Caco-2 (cell line): Measurements from ENCODE around the gene MLYCD. TPM values are rescaled to one million over a fixed set of nuclear protein-coding genes. Genes with fewer than 3 reads are reported as not detected.

Experiments used
- BruUV-seq: library from RNA; stranded (reverse); fragments of 400-500 nt; replicated peaks from 2 replicates; lab custom pipeline; 2021; lab: Mats Ljungman, UMichigan
- CTCF ChIA-PET: fragments of 300-600 bp; sonication (Branson Sonifier 250); formaldehyde crosslinking; loops from one replicate; lab custom pipeline; 2022; ENCODE audit warnings: antibody characterized with exemption; lab: Charles Lee
- POLR2A ChIA-PET: fragments of 300-600 bp; sonication (Branson Sonifier 250); formaldehyde crosslinking; loops from one replicate; lab custom pipeline; 2022; ENCODE audit warnings: antibody characterized with exemption; lab: Charles Lee
- DNase-seq, 2 experiments: peaks; one replicate each; pipeline versions ENCODE4 v3.0.0 to v3.0.0-alpha.2; 2020 to 2022
- H3K27me3 ChIP-seq: replicated peaks from 2 replicates; pipeline ENCODE4 v1.6.0; 2011; ENCODE audit warnings: low read length; ENCODE audit not compliant: control insufficient read depth, insufficient read depth
- H3K36me3 ChIP-seq: 2 replicates; pipeline ENCODE4 v1.5.1; 2011; ENCODE audit warnings: low read length; ENCODE audit not compliant: control insufficient read depth, insufficient read depth
- H3K4me1 ChIP-seq: fragments of 250-450 bp; sonication (Bioruptor Pico); 2 replicates; pipeline ENCODE4 v1.5.1; 2020; ENCODE audit warnings: mild to moderate bottlenecking
- H3K4me3 ChIP-seq: 2 replicates; pipeline ENCODE4 v1.5.1; 2011; ENCODE audit warnings: low read depth, mild to moderate bottlenecking, control low read depth, low read length
- H3K9me3 ChIP-seq: fragments of 250-450 bp; sonication (Bioruptor Pico); 2 replicates; pipeline ENCODE4 v1.5.1; 2020; ENCODE audit warnings: mild to moderate bottlenecking, moderate library complexity
- H3K27ac Mint-ChIP-seq: one replicate; pipeline ENCODE4 v1.8.0; 2022; ENCODE audit warnings: mixed read lengths; ENCODE audit not compliant: unreplicated experiment
- H3K27me3 Mint-ChIP-seq: one replicate; pipeline ENCODE4 v1.8.0; 2022; ENCODE audit warnings: mixed read lengths; ENCODE audit not compliant: insufficient read depth, unreplicated experiment
- H3K36me3 Mint-ChIP-seq: one replicate; pipeline ENCODE4 v1.8.0; 2022; ENCODE audit warnings: mild to moderate bottlenecking, mixed read lengths; ENCODE audit not compliant: insufficient read depth, unreplicated experiment
- H3K4me1 Mint-ChIP-seq: one replicate; pipeline ENCODE4 v1.8.0; 2022; ENCODE audit warnings: low read depth, mixed read lengths; ENCODE audit not compliant: unreplicated experiment
- H3K4me3 Mint-ChIP-seq: one replicate; pipeline ENCODE4 v1.8.0; 2022; ENCODE audit warnings: mild to moderate bottlenecking, moderate library complexity, mixed read lengths; ENCODE audit not compliant: unreplicated experiment
- H3K9me3 Mint-ChIP-seq: one replicate; pipeline ENCODE4 v1.8.0; 2022; ENCODE audit warnings: mixed read lengths; ENCODE audit not compliant: unreplicated experiment
- intact Hi-C: fragments of 100-400 bp; cut with micrococcal nuclease; formaldehyde crosslinking; loops from one replicate; pipeline ENCODE4 v1.10.0; 2022; ENCODE audit not compliant: unreplicated experiment
- total RNA-seq: library from RNA; stranded (reverse); gene quantifications from 2 replicates; pipeline ENCODE4 v1.2.3, GENCODE V29; 2022
- TF ChIP-seq, protein P1 (sequence below), 2 experiments: fragments of 200-600 bp in 1 of 2; IDR thresholded peaks; 1 replicate in 1 of 2; 2 replicates in 1 of 2; pipeline versions ENCODE4 v1.5.1 to v1.8.0; 2011 to 2022; ENCODE audit warnings: antibody characterized with exemption in 1 of 2, control low read depth in 1 of 2, inconsistent platforms in 1 of 2, low read depth in 1 of 2, low read length in 1 of 2, mild to moderate bottlenecking in 1 of 2, moderate library complexity in 1 of 2; ENCODE audit not compliant: insufficient read depth in 1 of 2, severe bottlenecking in 1 of 2, unreplicated experiment in 1 of 2

MLYCD gene
- total RNA-seq, 1 experiment from 2014 or later = 8.7 TPM

DNA sequence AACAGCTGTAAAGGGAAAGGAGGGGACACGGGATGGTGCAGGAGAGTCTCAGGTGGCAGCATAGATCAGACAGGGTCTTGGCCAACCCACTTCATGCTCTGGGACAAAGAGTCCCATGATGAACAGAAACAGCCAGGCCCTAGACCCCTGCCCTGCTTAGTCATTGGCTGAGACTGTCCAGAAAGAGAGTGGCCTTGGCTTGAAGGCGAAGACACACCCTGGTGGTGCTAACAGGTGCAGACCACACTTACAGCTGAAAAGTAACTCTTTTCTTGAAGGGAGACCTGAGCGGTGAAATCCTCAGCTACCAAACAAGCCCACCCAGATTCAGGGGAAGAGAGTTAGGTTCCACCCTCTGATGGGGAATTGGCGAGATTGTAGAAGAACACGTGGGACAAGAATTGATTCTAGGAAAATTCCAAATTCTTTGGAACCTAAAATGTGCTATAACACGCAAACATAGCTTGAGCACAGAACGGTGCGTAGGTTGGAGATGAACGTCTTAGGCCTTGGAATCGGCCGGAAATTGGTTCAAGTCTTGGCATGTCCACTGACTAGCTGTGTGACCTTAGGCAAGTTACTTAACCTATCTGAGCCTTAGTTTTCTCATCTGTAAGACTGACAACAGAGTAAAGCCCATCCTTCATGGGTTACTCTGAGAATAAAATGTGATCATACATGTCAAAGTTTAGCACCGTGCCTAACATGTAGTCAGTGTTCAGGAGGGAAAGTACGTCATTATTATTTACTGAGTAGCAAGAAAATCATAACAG is 12.5 kb upstream of the MLYCD start:
- Mint-ChIP-seq H3K27me3 (peaks cover 3% of the 10 kb centered on the region), H3K27ac (no peak overlapping the region), H3K36me3 (no peaks in the 10 kb centered on the region)

DNA sequence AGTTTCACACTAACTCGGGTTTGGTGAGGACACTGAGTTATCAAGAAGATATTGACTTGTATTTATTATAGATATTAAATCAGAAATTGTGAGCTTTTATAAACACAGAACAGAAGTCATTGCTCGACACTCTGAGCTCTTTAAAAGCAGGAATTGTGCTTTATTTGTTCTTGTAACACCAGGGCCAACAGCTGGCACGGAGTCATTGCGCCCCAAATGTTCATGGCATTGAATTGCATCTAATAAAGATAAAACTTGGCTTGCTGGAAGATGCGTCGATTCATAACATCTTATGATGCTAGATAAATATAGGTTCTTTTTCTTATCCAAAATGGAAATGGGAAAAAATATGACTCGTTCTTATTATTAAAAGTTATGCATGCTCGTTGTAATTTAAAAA is 11.8 kb upstream of the MLYCD start:
- peaks cover 7% of the 10 kb centered on the region for H3K4me1 Mint-ChIP-seq
- no peaks in the 10 kb centered on the region for H3K4me1 ChIP-seq
- H3K4me3 ChIP-seq = no peak overlapping the region
- no peaks in the 10 kb centered on the region for H3K36me3 Mint-ChIP-seq
- no peak overlapping the region for H3K4me3 Mint-ChIP-seq
- TF ChIP-seq, protein P1, sequence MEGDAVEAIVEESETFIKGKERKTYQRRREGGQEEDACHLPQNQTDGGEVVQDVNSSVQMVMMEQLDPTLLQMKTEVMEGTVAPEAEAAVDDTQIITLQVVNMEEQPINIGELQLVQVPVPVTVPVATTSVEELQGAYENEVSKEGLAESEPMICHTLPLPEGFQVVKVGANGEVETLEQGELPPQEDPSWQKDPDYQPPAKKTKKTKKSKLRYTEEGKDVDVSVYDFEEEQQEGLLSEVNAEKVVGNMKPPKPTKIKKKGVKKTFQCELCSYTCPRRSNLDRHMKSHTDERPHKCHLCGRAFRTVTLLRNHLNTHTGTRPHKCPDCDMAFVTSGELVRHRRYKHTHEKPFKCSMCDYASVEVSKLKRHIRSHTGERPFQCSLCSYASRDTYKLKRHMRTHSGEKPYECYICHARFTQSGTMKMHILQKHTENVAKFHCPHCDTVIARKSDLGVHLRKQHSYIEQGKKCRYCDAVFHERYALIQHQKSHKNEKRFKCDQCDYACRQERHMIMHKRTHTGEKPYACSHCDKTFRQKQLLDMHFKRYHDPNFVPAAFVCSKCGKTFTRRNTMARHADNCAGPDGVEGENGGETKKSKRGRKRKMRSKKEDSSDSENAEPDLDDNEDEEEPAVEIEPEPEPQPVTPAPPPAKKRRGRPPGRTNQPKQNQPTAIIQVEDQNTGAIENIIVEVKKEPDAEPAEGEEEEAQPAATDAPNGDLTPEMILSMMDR (IDR thresholded peaks at IDR 0.05; ENCODE audit: insufficient read depth in 1 of 2, low read depth in 1 of 2, low read length in 1 of 2, severe bottlenecking in 1 of 2, unreplicated experiment in 1 of 2) = peak in 1 of 2 experiments; percentile 9
- no TSS peak for BruUV-seq
- H3K36me3 ChIP-seq = no peaks in the 10 kb centered on the region
- CTCF ChIA-PET = no interaction called here
- peaks cover 17% of the 10 kb centered on the region for H3K9me3 Mint-ChIP-seq
- H3K27ac Mint-ChIP-seq = no peak overlapping the region
- no peaks in the 10 kb centered on the region for H3K27me3 ChIP-seq
- DNase-seq = no peak
- intact Hi-C loops = no loop called here
- H3K9me3 ChIP-seq = 0 out of 2 replicates have a peak, but pooled peaks cover 10% of the 10 kb centered on the region
- POLR2A ChIA-PET = no interaction called here
- H3K27me3 Mint-ChIP-seq = no peaks in the 10 kb centered on the region

More for the DNA sequence above, 12.5 kb upstream of the MLYCD start:
- DNase-seq = no peak
- Mint-ChIP-seq H3K9me3 (peaks cover 11% of the 10 kb centered on the region), H3K4me3 (no peak overlapping the region), H3K4me1 (peaks cover 7% of the 10 kb centered on the region)
- Histone ChIP-seq H3K9me3 (0 out of 2 replicates have a peak, but pooled peaks cover 5% of the 10 kb centered on the region), H3K4me3 (no peak overlapping the region), H3K27me3 (no peaks in the 10 kb centered on the region), H3K4me1 (no peaks in the 10 kb centered on the region), H3K36me3 (no peaks in the 10 kb centered on the region)
- ChIA-PET CTCF (no interaction called here), POLR2A (no interaction called here)
- BruUV-seq = no TSS peak
- intact Hi-C loops = no loop called here
- TF ChIP-seq, protein P1 (IDR thresholded peaks at IDR 0.05; ENCODE audit: insufficient read depth in 1 of 2, low read depth in 1 of 2, low read length in 1 of 2, severe bottlenecking in 1 of 2, unreplicated experiment in 1 of 2) = no peak

- Mint-ChIP-seq H3K9me3 (peaks cover 17% of the 10 kb centered on the region), H3K27me3 (no peaks in the 10 kb centered on the region), H3K4me1 (peaks cover 7% of the 10 kb centered on the region), H3K36me3 (no peaks in the 10 kb centered on the region), H3K4me3 (no peak overlapping the region), H3K27ac (no peak overlapping the region)
- Histone ChIP-seq H3K4me1 (no peaks in the 10 kb centered on the region), H3K9me3 (0 out of 2 replicates have a peak, but pooled peaks cover 14% of the 10 kb centered on the region), H3K4me3 (no peak overlapping the region), H3K36me3 (no peaks in the 10 kb centered on the region), H3K27me3 (no peaks in the 10 kb centered on the region)
- ChIA-PET POLR2A (no interaction called here), CTCF (no interaction called here)
- intact Hi-C loops = no loop called here
- TF ChIP-seq, protein P1 (IDR thresholded peaks at IDR 0.05; ENCODE audit: insufficient read depth in 1 of 2, low read depth in 1 of 2, low read length in 1 of 2, severe bottlenecking in 1 of 2, unreplicated experiment in 1 of 2) = no peak
- BruUV-seq = no TSS peak
- no peak for DNase-seq
Observed at GRCh38 chr16:83887564-83887963, 11.4 kb upstream of the MLYCD start.
